ENCODE measurements around the gene KCNJ5.
A peak's percentile ranks its signal among the peaks of the same experiment; 100 is the strongest.

Gene KCNJ5

GRCh38 chr11:128872094-128872493 lies 19.1 kb upstream of the KCNJ5 start:
- no peak for DNase-seq

- no peak for DNase-seq
Measured at GRCh38 chr11:128872594-128872993, 18.6 kb upstream of the KCNJ5 start.

GRCh38 chr11:128874427-128874826 lies 16.7 kb upstream of the KCNJ5 start:
- DNase-seq: no peak

- no peak for DNase-seq
Measured at GRCh38 chr11:128876133-128876650, 15.0 kb upstream of the KCNJ5 start.

- DNase-seq: no peak
Measured at GRCh38 chr11:128877726-128878125, 13.4 kb upstream of the KCNJ5 start.

GRCh38 chr11:128878455-128878854 lies 12.7 kb upstream of the KCNJ5 start:
- DNase-seq: no peak

- DNase-seq: no peak
Measured at GRCh38 chr11:128879817-128880216, 11.3 kb upstream of the KCNJ5 start.

- no peak for DNase-seq
Measured at GRCh38 chr11:128881221-128881620, 9.9 kb upstream of the KCNJ5 start.

- no peak for DNase-seq
Measured at GRCh38 chr11:128882451-128882850, 8.7 kb upstream of the KCNJ5 start.

- DNase-seq: no peak
Measured at GRCh38 chr11:128884054-128884453, 7.1 kb upstream of the KCNJ5 start.

- DNase-seq: peak; percentile 70
Measured at GRCh38 chr11:128884703-128885338, 6.3 kb upstream of the KCNJ5 start.

- DNase-seq: no peak
Measured at GRCh38 chr11:128886406-128887124, 4.6 kb upstream of the KCNJ5 start.

- DNase-seq: no peak
Measured at GRCh38 chr11:128888034-128888985, 2.8 kb upstream of the KCNJ5 start.

- DNase-seq: no peak
Measured at GRCh38 chr11:128889657-128890213, 1.4 kb upstream of the KCNJ5 start.

GRCh38 chr11:128890216-128890542 lies 977 bp upstream of the KCNJ5 start:
- DNase-seq: no peak

GRCh38 chr11:128891913-128892398 lies 800 bp downstream of the KCNJ5 start:
- DNase-seq: no peak

- DNase-seq: no peak
Measured at GRCh38 chr11:128892866-128893565, 1.9 kb downstream of the KCNJ5 start.

GRCh38 chr11:128893578-128894285 lies 2.6 kb downstream of the KCNJ5 start:
- DNase-seq: no peak

- DNase-seq: no peak
Measured at GRCh38 chr11:128894286-128894681, 3.1 kb downstream of the KCNJ5 start.

- DNase-seq: no peak
Measured at GRCh38 chr11:128894685-128895084, 3.5 kb downstream of the KCNJ5 start.

- no peak for DNase-seq
Measured at GRCh38 chr11:128895526-128895925, 4.4 kb downstream of the KCNJ5 start.

GRCh38 chr11:128896356-128896755 lies 5.2 kb downstream of the KCNJ5 start:
- no peak for DNase-seq
